GM18519 (cell line): Measurements from ENCODE around the gene GPR108.

Experiments used
- ATAC-seq: cut with Tn5 transposase; IDR thresholded peaks from one replicate; pipeline ENCODE4 v1.9.1; 2021; ENCODE audit warnings: mild to moderate bottlenecking, moderate library complexity; ENCODE audit not compliant: unreplicated experiment, low FRiP score

GPR108 gene

GRCh38 chr19:6723108-6723618, 14.2 kb downstream of the GPR108 start:
- ATAC-seq = no peak

GRCh38 chr19:6721773-6722172, 15.6 kb downstream of the GPR108 start:
- ATAC-seq = no peak

- ATAC-seq = no peak
These were observed 16.3 kb downstream of the GPR108 start for GRCh38 chr19:6721138-6721474.

GRCh38 chr19:6720369-6721137, 16.8 kb downstream of the GPR108 start, which contains the start of gene C3:
Gene C3, minus strand, starts transcription at chr19:6720650. Its CDS starts 61 bp downstream, at chr19:6720589.
- no peak for ATAC-seq

DNA sequence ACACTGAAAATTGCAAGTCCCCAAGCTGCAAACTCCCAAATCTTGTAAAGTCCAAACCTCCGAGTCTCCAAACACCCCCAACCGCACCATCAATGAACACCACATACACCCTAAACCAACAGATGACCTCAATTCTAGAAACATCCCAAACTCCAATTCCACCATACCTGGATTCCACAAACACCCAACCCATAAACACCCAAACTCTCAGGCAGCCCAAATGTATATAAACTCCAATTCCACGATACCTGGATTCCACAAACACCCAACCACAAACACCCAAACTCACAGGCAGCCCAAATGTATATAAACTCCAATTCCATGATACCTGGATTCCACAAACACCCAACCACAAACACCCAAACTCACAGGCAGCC, 17.4 kb downstream of the GPR108 start:
- ATAC-seq = no peak

- no peak for ATAC-seq
These were observed 17.9 kb downstream of the GPR108 start for GRCh38 chr19:6719540-6719861.

DNA sequence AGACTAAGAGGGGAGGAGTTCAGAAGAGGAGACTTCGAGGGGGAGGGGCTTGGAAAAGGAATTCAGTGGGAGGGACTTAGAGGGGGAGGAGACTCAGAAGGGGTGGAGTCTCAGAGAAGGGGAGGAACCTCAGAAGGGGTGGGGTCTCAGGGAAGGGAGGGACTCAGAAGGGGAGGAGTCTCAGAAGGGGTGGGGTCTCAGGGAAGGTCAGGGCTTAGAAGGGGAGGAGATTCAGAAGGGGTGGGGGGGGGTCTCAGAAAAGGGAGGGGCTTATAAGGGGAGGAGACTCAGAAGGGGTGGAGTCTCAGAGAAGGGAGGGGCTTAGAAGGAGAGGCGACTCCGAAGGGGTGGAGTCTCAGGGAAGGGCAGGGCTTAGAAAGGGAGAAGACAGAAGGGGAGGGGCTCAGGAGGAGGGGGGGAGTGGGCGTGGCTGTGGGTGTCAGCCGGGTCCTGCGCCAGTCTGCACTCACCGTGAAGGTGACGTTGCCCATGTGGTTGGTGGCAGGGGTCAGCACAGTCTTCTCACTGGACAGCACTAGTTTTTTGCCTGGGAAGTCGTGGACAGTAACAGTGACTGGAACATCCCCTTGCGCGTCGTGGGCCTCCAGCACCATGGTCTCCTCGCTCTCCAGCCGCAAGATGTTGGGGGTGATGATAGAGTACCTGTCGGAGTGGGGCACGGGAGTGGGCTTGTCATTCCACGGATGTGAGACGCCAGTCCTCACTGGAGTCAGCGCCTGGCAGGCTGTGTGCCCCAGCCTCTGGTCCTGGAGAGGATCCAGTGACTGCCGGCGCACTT, 18.4 kb downstream of the GPR108 start:
- no peak for ATAC-seq

DNA sequence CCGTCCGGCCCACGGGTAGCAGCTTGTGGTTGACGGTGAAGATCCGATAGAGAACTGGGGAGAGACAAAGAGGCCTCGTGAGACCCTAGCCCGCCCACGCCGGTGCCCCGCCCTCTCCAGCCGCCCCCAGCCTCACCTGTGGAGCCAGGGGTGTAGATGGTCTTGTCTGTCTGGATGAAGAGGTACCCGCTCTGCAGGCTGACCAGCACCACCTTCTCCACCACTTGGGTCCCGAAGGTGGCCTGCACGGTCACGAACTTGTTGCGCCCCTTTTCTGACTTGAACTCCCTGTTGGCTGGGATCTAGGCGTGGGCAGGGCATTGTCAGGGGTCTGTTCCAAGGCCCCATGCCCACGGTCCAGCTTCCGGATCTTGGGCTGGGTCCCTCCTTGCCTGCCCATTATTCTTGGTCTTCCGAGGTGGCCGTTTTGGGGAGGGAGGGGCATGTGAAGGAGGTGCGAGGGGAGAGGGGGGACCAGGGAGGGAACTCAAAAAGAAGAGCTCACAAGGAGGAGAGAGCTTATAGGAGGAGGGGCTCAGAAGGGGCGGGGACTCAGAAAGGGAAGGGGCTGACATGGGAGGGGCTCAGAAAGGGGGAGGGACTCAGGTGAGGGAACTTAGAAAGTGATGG, 19.2 kb downstream of the GPR108 start:
- ATAC-seq = no peak

DNA sequence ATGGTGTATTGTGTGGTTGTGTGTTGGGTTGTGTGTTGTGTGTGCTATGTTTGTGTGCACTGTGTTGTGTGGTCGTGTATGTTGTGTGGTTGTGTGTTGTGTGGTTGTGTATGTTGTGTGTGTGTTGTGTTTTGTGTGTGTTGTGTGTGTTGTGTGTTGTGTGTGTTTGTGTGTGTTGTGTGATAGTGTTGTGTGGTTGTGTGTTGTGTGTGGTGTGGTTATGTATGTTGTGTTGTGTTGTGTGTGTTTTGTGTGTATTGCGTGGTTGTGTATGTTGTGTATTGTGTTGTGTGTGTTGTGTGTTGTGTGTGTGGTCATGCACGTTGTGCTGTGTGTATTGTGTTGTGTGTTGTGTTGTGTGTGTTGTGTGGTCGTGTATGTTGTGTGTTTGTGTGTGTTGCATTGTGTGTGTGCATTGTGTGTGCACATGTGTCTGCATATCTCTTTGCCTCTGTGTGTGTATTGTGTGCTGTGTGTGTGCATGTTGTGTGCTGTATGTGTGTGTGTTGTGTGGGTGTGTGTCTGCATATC, 19.9 kb downstream of the GPR108 start:
- ATAC-seq = no peak

GRCh38 chr19:6717036-6717435, 20.3 kb downstream of the GPR108 start:
- ATAC-seq = no peak

DNA sequence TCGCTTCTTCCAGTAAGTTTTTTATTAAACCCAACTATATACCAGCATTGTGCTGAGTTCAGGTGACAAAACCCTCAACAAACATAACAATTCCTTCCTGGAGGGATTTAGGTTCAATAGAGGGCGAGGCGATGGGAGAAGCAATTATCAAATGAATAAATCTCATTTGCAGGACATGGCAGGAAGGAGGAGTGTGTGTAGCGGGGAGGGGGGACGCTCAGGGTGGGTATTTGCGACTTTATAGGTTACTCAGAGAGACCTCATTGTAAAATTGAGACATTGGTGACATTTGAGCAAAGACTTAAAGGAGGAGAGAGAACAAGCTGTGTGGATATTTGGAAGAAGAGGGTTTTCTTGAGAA, 20.8 kb downstream of the GPR108 start:
- no peak for ATAC-seq

- ATAC-seq = no peak
These were observed 22.4 kb downstream of the GPR108 start for GRCh38 chr19:6714749-6715555.

- no peak for ATAC-seq
These were observed 23.3 kb downstream of the GPR108 start for GRCh38 chr19:6713773-6714692.

GRCh38 chr19:6712692-6713670, 24.4 kb downstream of the GPR108 start:
- no peak for ATAC-seq

DNA sequence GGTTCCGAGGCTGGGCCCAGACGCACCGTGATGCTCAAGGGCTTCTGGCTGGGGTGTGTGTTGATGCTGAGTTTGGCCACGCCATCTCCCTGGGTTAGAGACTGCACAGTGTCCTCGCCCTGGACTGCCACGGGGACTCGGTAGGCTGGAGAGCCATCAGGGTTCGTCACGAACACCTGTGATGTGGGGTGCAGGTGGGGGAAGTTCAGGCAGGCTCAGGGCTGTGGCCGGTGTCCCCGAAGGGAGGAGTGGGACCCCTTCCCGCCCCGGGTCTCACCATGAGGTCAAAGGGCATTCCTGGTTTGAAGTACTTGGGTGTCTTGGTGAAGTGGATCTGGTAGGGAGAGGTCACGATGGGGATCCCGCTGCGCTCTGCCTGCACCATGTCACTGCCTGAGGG, 25.1 kb downstream of the GPR108 start:
- ATAC-seq = no peak

- no peak for ATAC-seq
These were observed 25.8 kb downstream of the GPR108 start for GRCh38 chr19:6711605-6712004.

DNA sequence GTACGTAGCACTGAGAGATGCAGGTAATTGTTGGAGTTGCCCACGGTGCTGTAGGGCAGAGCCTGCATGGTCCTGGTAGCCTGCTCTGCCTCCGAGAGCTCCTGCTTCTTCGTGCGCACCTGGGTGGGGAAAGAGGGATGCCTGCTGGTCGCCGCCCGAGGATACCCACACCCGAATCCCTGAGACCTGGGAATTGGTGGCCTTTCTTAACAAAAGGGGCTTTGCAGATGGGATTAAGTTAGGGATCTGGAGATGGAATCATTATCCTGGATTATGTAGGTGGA, 26.4 kb downstream of the GPR108 start:
- ATAC-seq = no peak

DNA sequence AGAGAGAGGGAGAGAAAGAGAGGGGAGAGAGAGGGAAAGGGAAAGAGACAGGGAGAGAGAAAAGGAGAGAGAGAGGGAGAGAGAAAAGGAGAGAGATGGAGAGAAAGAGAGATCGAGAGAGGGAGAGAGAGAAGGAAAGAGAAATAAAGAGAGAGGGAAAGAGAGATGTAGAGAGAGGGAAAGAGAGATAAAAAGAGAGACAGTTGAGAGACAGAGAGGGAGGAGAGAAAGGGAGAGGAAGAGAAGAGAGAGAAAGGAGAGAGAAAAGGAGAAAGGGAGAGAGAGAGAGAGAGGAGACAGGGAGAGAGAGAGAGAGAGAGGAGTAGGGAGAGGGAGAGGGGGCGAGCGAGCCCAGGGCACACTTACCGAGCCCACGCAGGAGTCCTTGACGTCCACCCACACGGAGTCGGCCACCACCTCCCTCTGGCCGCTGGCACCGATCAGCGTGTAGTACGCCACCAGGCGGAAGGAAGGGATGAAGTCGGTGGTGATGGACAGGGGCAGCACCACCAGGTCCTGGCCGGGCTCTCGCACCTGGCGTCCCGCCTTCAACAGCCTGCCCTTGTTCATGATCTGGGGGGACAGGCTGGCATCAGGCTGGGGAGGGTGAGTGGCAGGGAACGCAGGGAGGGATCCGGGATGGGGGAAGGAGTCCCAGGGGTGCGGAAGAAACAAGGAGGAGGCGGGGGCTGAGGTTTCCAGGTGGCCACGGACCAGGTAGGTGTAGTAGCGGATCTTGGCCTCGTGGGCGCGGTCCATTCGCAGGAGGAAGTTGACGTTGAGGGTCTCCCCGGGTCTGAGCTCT, 26.9 kb downstream of the GPR108 start:
- no peak for ATAC-seq
